ENCODE measurements around the gene TMEM62.
"Not testable (repeated sequence)": the region's sequence is repeated elsewhere in the genome, so short reads cannot be mapped to it uniquely, and the experiment has no call there.

TMEM62 gene

GRCh38 chr15:43184407-43185124, 51.2 kb downstream of the TMEM62 start:
- no peak for DNase-seq

- peak; percentile 97 for DNase-seq
Measured at GRCh38 chr15:43185157-43186002, 52.0 kb downstream of the TMEM62 start, which contains the start of gene CCNDBP1. Gene CCNDBP1 (plus strand): TSS chr15:43185403. CDS start chr15:43185499, 96 bp downstream.

DNA sequence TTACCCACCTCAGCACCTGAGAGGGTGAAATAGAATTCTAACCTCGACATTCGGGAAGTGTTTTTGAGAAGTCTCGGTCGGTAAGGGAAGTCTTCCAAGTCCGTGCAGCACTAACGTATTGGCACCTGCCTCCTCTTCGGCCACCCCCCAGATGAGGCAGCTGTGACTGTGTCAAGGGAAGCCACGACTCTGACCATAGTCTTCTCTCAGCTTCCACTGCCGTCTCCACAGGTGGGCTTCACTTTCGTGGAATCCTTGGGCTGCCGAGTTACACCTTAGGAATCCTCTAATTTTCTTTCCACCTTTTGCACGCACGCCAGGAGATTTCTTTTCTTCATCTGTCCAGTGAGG, 52.6 kb downstream of the TMEM62 start:
- no peak for DNase-seq

- peak; percentile 47 for DNase-seq
Measured at GRCh38 chr15:43187544-43188155, 54.3 kb downstream of the TMEM62 start.

- DNase-seq: no peak
Measured at GRCh38 chr15:43189296-43189695, 55.9 kb downstream of the TMEM62 start.

GRCh38 chr15:43190178-43190577, 56.8 kb downstream of the TMEM62 start:
- DNase-seq: no peak

GRCh38 chr15:43193710-43194109, 60.3 kb downstream of the TMEM62 start:
- DNase-seq: no peak

- DNase-seq: no peak
Measured at GRCh38 chr15:43194795-43195194, 61.4 kb downstream of the TMEM62 start.

- DNase-seq: no peak
Measured at GRCh38 chr15:43196760-43197548, 63.6 kb downstream of the TMEM62 start.

GRCh38 chr15:43197773-43198172, 64.4 kb downstream of the TMEM62 start:
- DNase-seq: not testable (repeated sequence)

DNA sequence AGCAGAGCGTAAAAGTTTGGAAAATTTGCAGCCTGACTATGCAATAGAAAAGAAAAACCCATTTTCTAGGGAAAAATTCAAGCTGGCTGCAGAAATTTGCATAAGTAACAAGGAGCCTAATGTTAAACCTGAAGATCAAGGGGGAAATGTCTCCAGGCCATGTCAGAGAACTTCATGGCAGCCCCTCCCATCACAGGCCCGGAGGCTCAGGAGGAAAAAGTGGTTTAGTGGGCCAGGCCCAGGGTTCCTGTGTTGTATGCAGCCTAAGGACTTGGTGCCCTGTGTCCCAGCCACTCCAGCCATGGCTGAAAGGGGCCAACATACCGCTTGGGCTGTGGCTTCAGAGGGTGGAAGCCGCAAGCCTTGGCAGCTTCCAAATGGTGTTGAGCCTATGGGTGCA, 65.2 kb downstream of the TMEM62 start:
- DNase-seq: not testable (repeated sequence)

DNA sequence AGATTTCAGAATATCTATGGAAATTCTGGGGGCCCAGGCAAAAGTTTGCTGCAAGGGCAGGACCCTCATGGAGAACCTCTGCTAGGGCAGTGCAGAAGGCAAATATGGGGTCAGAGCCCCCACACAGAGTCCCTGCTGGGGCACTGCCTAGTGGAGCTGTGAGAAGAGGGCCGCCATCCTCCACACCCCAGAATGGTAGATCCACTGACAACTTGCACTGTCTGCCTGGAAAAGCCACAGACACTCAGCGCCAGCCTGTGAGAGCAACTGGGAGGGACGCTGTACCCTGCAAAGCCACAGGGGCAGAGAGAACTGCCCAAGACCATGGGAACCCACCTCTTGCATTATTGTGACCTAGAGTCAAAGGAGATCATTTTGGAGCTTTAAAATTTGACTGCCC, 65.6 kb downstream of the TMEM62 start:
- no peak for DNase-seq

DNA sequence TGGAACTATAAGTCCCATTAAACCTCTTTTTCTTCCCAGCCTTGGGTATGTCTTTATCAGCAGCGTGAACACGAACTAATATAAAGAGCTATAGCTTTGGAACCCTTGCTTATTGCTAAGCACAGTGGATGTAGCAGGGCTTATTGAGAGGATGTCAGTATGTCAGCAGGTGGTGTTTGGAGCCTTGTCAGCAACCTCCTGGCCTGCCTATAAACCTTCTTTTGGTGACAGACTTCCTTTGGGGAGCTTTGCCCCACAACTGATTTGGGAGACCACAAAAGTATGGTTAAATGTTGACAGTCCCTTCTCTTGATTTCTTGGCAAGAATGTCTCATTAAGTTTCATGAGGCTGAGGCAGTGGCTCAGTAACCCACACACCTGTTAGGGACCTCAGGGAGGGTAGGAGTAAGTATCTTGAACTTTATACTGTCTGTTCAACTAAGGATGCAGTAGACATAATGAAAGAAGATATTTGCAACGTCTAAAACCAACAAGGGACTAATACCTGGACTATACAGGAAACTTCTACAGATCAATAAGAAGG, 66.6 kb downstream of the TMEM62 start:
- no peak for DNase-seq

- peak; percentile 45 for DNase-seq
Measured at GRCh38 chr15:43204016-43204901, 70.9 kb downstream of the TMEM62 start.

DNA sequence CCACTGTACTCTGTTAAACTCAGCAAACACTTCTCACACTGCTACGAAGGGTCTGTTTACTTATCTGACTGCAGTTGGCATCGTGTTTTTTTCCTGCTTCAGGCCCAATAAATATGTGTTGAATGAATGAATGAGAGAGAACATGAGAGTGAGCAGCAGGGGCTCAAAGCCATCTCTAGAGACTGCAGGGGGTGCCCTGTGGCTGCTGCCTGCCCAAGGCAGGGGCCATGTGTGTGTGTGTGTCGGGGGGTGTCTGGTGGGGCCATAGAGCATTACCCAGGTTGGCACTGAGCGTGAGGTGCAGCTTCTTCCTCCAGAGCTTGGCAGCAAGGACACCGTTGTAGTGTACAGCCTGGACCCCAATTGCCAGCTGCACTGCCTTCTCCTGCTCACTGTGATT, 72.7 kb downstream of the TMEM62 start:
- DNase-seq: no peak

GRCh38 chr15:43207024-43207423, 73.6 kb downstream of the TMEM62 start:
- DNase-seq: no peak

GRCh38 chr15:43208052-43209002, 74.9 kb downstream of the TMEM62 start:
- no peak for DNase-seq

DNA sequence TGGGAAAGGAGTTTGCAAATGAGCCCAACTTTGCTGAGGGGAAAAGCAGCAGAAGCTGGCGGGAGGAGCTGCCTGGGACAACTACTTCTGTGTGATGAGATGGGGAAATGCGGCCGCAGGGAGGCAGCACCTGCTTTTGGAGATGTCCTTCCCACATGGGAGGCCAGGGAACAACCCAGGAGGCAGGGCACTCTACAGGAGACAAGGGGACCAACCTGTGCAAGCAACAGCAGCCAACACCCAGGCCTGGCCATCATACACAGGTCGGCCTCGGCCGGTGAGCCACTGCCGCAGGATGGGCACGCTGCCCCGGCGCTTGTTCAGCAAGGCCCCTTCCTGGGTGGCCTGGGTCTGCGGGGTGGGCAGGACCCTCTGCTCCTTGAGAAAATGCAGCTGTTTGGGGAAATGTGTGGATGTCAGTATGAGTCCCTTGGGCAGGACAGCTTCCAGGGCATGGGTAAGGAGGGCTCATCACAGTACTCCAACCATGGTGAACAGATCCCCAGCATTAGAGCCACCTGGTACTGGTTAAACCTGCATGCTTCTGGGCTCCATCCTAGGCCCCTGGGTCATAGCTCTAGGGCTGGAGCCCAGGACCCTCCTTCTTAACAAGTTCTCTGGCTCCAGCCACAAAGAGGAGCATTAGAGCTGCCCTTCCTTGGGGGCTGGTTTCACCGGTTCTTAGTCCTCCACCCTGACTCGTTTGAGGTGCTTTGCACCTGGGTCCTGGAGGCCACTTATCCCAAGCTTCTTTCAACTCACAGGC, 75.9 kb downstream of the TMEM62 start:
- DNase-seq: no peak

DNA sequence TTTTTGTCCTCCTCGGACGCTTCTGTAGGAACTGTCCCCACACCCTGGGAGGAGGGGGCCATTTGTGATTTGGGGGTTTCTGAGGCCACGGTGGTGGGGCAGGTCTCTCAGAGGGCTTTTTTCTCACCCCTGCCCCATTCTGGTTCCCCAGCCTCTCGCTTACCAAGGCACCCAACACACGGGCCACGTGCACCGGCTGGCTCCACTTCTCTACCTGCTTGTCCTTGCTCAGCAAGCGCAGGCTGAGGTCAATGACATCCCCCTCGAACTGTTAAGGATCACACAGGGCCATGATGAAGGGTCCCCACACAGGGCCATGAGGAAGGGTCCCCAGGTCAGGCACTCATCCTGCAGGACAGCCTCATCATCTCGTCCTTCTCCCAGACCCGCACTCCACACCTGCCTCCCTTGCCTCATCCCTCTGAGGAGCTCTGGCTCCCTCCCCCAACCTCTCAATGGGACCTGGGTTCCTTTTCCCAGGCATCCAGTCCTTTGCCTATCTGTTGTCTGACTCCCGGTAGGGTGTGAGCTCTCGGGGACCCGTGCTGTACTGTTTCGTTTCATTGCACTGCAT, 76.9 kb downstream of the TMEM62 start:
- DNase-seq: no peak
